Measurements from ENCODE around the gene CASKIN1.
"Not testable (repeated sequence)": the region's sequence is repeated elsewhere in the genome, so short reads cannot be mapped to it uniquely, and the experiment has no call there.

CASKIN1 gene

GRCh38 chr16:2205967-2206313 lies 9.5 kb upstream of the CASKIN1 start:
- H3K18ac ChIP-seq (ENCODE audit: low read length), result peak overlapping the region; percentile 8
- no peaks in the 10 kb centered on the region for H3K27me3 ChIP-seq (ENCODE audit: insufficient read depth, low read length)
- H2BK12ac ChIP-seq (ENCODE audit: low read length), result peak overlapping the region; percentile 0
- H3K4me2 ChIP-seq (ENCODE audit: low read length), result peak overlapping the region; percentile 92
- H4K91ac ChIP-seq (ENCODE audit: low read depth, low read length), result peak overlapping the region; percentile 52
- H2BK120ac ChIP-seq (ENCODE audit: insufficient read depth, low read length, poor library complexity), result peak overlapping the region; percentile 2
- H3K4me1 ChIP-seq (ENCODE audit: control insufficient read depth in 1 of 2, insufficient read depth in 2 of 2, low read length in 2 of 2), result peaks cover 15 to 20% of the 10 kb centered on the region in 2 experiments
- H3K4ac ChIP-seq (ENCODE audit: low read depth, low read length), result peak overlapping the region; percentile 46
- H3K79me1 ChIP-seq (ENCODE audit: low read length), result peaks cover 13% of the 10 kb centered on the region
- peak overlapping the region; percentile 27 for H3K27ac ChIP-seq (ENCODE audit: low read depth, low read length)
- H2AFZ ChIP-seq (ENCODE audit: insufficient read depth, low read length, poor library complexity), result peak overlapping the region; percentile 68
- DNase-seq, result no peak
- no peaks in the 10 kb centered on the region for H3K9me3 ChIP-seq (ENCODE audit: insufficient read depth, low read depth, low read length)
- WGBS (ENCODE audit: extremely low coverage, insufficient coverage, insufficient read length), result no CpG with 5 or more reads among the region's 16 CpGs
- H2BK5ac ChIP-seq (ENCODE audit: low read depth, low read length, poor library complexity), result no peak overlapping the region
- peak overlapping the region; percentile 22 for H2AK5ac ChIP-seq (ENCODE audit: low read length)
- H3K14ac ChIP-seq (ENCODE audit: low read length), result peak overlapping the region; percentile 38
- H4K8ac ChIP-seq (ENCODE audit: low read depth, low read length), result peak overlapping the region; percentile 99
- peak overlapping the region; percentile 81 for H3K9ac ChIP-seq (ENCODE audit: low read length)
- peak overlapping the region; percentile 93 for H3K4me3 ChIP-seq (ENCODE audit: low read depth, low read length)
- H3K23ac ChIP-seq (ENCODE audit: low read length), result no peak overlapping the region
- H3K79me2 ChIP-seq (ENCODE audit: control insufficient read depth, insufficient read depth, low read length, poor library complexity), result peaks cover 8% of the 10 kb centered on the region
- peaks cover 35% of the 10 kb centered on the region in 2 experiments for H3K36me3 ChIP-seq (ENCODE audit: control insufficient read depth in 1 of 2, insufficient read depth in 2 of 2, low read length in 2 of 2)
- H4K12ac ChIP-seq (ENCODE audit: low read depth, low read length), result peak overlapping the region; percentile 46

- Histone ChIP-seq H3K4me1 (ENCODE audit: control insufficient read depth in 1 of 2, insufficient read depth in 2 of 2, low read length in 2 of 2) (peaks cover 12 to 14% of the 10 kb centered on the region in 2 experiments), H4K12ac (ENCODE audit: low read depth, low read length) (peak within 1 kb of the TSS; percentile 98), H3K4me3 (ENCODE audit: low read depth, low read length) (peak within 1 kb of the TSS; percentile 93)
Observed at GRCh38 chr16:2205104-2205966, 8.9 kb upstream of the CASKIN1 start, which contains the start of gene MLST8. TSS of gene MLST8 (plus strand) at chr16:2205454. CDS start at chr16:2206086, 632 bp downstream.

GRCh38 chr16:2204416-2205103 lies 8.2 kb upstream of the CASKIN1 start:
- Histone ChIP-seq H4K8ac (ENCODE audit: low read depth, low read length) (peak overlapping the region; percentile 94), H4K12ac (ENCODE audit: low read depth, low read length) (peak overlapping the region; percentile 91), H3K4me3 (ENCODE audit: low read depth, low read length) (no peak overlapping the region), H4K91ac (ENCODE audit: low read depth, low read length) (peak overlapping the region; percentile 30), H3K23ac (ENCODE audit: low read length) (no peak overlapping the region), H3K4me2 (ENCODE audit: low read length) (peak overlapping the region; percentile 85), H3K4ac (ENCODE audit: low read depth, low read length) (no peak overlapping the region), H3K36me3 (ENCODE audit: control insufficient read depth in 1 of 2, insufficient read depth in 2 of 2, low read length in 2 of 2) (peaks cover 28 to 30% of the 10 kb centered on the region in 2 experiments), H2BK5ac (ENCODE audit: low read depth, low read length, poor library complexity) (no peak overlapping the region), H2AFZ (ENCODE audit: insufficient read depth, low read length, poor library complexity) (peak overlapping the region; percentile 83), H3K4me1 (ENCODE audit: control insufficient read depth in 1 of 2, insufficient read depth in 2 of 2, low read length in 2 of 2) (peaks cover 8 to 9% of the 10 kb centered on the region in 2 experiments), H2AK5ac (ENCODE audit: low read length) (no peak overlapping the region), H3K18ac (ENCODE audit: low read length) (peak overlapping the region; percentile 55), H3K27me3 (ENCODE audit: insufficient read depth, low read length) (peaks cover 3% of the 10 kb centered on the region), H3K27ac (ENCODE audit: low read depth, low read length) (no peak overlapping the region), H3K9ac (ENCODE audit: low read length) (no peak overlapping the region), H2BK12ac (ENCODE audit: low read length) (no peak overlapping the region), H3K9me3 (ENCODE audit: insufficient read depth, low read depth, low read length) (no peaks in the 10 kb centered on the region), H2BK120ac (ENCODE audit: insufficient read depth, low read length, poor library complexity) (no peak overlapping the region), H3K79me1 (ENCODE audit: low read length) (peaks cover 13% of the 10 kb centered on the region), H3K14ac (ENCODE audit: low read length) (peak overlapping the region; percentile 16), H3K79me2 (ENCODE audit: control insufficient read depth, insufficient read depth, low read length, poor library complexity) (peaks cover 8% of the 10 kb centered on the region)
- 100% methylated on average over 3 of the region's 13 CpGs for WGBS (ENCODE audit: extremely low coverage, insufficient coverage, insufficient read length)
- DNase-seq, result no peak

More at GRCh38 chr16:2205104-2205966, 8.9 kb upstream of the CASKIN1 start, which contains the start of gene MLST8:
- Histone ChIP-seq H3K4me2 (ENCODE audit: low read length) (peak within 1 kb of the TSS; percentile 92), H3K14ac (ENCODE audit: low read length) (peak within 1 kb of the TSS; percentile 99), H3K79me2 (ENCODE audit: control insufficient read depth, insufficient read depth, low read length, poor library complexity) (peaks cover 8% of the 10 kb centered on the region), H3K79me1 (ENCODE audit: low read length) (peaks cover 13% of the 10 kb centered on the region), H2BK5ac (ENCODE audit: low read depth, low read length, poor library complexity) (peak within 1 kb of the TSS; percentile 99), H4K8ac (ENCODE audit: low read depth, low read length) (peak within 1 kb of the TSS; percentile 99), H3K4ac (ENCODE audit: low read depth, low read length) (peak within 1 kb of the TSS; percentile 89), H3K27me3 (ENCODE audit: insufficient read depth, low read length) (no peaks in the 10 kb centered on the region), H2BK12ac (ENCODE audit: low read length) (peak within 1 kb of the TSS; percentile 0), H3K36me3 (ENCODE audit: control insufficient read depth in 1 of 2, insufficient read depth in 2 of 2, low read length in 2 of 2) (peaks cover 35% of the 10 kb centered on the region in 2 experiments), H3K9me3 (ENCODE audit: insufficient read depth, low read depth, low read length) (no peaks in the 10 kb centered on the region), H2AK5ac (ENCODE audit: low read length) (peak within 1 kb of the TSS; percentile 22), H3K27ac (ENCODE audit: low read depth, low read length) (peak within 1 kb of the TSS; percentile 82), H3K18ac (ENCODE audit: low read length) (peak within 1 kb of the TSS; percentile 98), H3K9ac (ENCODE audit: low read length) (peak within 1 kb of the TSS; percentile 99), H2BK120ac (ENCODE audit: insufficient read depth, low read length, poor library complexity) (peak within 1 kb of the TSS; percentile 98), H4K91ac (ENCODE audit: low read depth, low read length) (peak within 1 kb of the TSS; percentile 98), H3K23ac (ENCODE audit: low read length) (no peak within 1 kb of the TSS), H2AFZ (ENCODE audit: insufficient read depth, low read length, poor library complexity) (peak within 1 kb of the TSS; percentile 93)
- no CpG with 5 or more reads among the region's 93 CpGs for WGBS (ENCODE audit: extremely low coverage, insufficient coverage, insufficient read length)
- peak; percentile 60 to 87 for DNase-seq

GRCh38 chr16:2203119-2203688 lies 6.8 kb upstream of the CASKIN1 start:
- H3K79me2 ChIP-seq (ENCODE audit: control insufficient read depth, insufficient read depth, low read length, poor library complexity); H4K91ac ChIP-seq (ENCODE audit: low read depth, low read length); H4K12ac ChIP-seq (ENCODE audit: low read depth, low read length); H3K23ac ChIP-seq (ENCODE audit: low read length); H3K4me1 ChIP-seq (ENCODE audit: control insufficient read depth in 1 of 2, insufficient read depth in 2 of 2, low read length in 2 of 2); H3K27me3 ChIP-seq (ENCODE audit: insufficient read depth, low read length); H2AFZ ChIP-seq (ENCODE audit: insufficient read depth, low read length, poor library complexity); H2BK12ac ChIP-seq (ENCODE audit: low read length); H3K4me2 ChIP-seq (ENCODE audit: low read length); H2BK120ac ChIP-seq (ENCODE audit: insufficient read depth, low read length, poor library complexity); H3K9ac ChIP-seq (ENCODE audit: low read length); H3K18ac ChIP-seq (ENCODE audit: low read length); H3K4ac ChIP-seq (ENCODE audit: low read depth, low read length); H4K8ac ChIP-seq (ENCODE audit: low read depth, low read length); H3K9me3 ChIP-seq (ENCODE audit: insufficient read depth, low read depth, low read length); H3K14ac ChIP-seq (ENCODE audit: low read length); H3K27ac ChIP-seq (ENCODE audit: low read depth, low read length); H2AK5ac ChIP-seq (ENCODE audit: low read length); H3K4me3 ChIP-seq (ENCODE audit: low read depth, low read length); H2BK5ac ChIP-seq (ENCODE audit: low read depth, low read length, poor library complexity); DNase-seq: not testable (repeated sequence)
- no CpG with 5 or more reads among the region's 8 CpGs for WGBS (ENCODE audit: extremely low coverage, insufficient coverage, insufficient read length)
- Histone ChIP-seq H3K36me3 (ENCODE audit: control insufficient read depth in 1 of 2, insufficient read depth in 2 of 2, low read length in 2 of 2) (peaks cover 15 to 17% of the 10 kb centered on the region in 2 experiments), H3K79me1 (ENCODE audit: low read length) (peaks cover 13% of the 10 kb centered on the region)
